GM23338 (cell line): ENCODE results near the gene RPN1. TPM values are rescaled to one million over a fixed set of nuclear protein-coding genes. Genes with fewer than 3 reads are reported as not detected.

Source experiments
- ATAC-seq: fragments of 200-7000 bp; cut with Tn5 transposase; 3 replicates; pipeline ENCODE4 v1.9.1; 2020
- DNase-seq: peaks from one replicate; pipeline ENCODE4 v3.0.0-alpha.2; 2015; ENCODE audit warnings: low spot score
- H2AFZ ChIP-seq: fragments of 200-600 bp; sonication (generic); 2 replicates; pipeline ENCODE4 v1.8.0; 2016; ENCODE audit warnings: antibody characterized with exemption, mild to moderate bottlenecking, moderate library complexity
- H3F3A ChIP-seq: fragments of 200-600 bp; sonication (generic); replicated peaks from 2 replicates; pipeline ENCODE4 v1.8.0; 2017; ENCODE audit warnings: antibody characterized with exemption, mixed run types, low read depth
- H3K27ac ChIP-seq: fragments of 200-600 bp; sonication (generic); 2 replicates; pipeline ENCODE4 v1.6.1; 2016; ENCODE audit warnings: low read depth
- H3K27me3 ChIP-seq: fragments of 200-600 bp; sonication (generic); 2 replicates; pipeline ENCODE4 v1.8.0; 2016; ENCODE audit warnings: mild to moderate bottlenecking, mixed run types, moderate library complexity; ENCODE audit not compliant: insufficient read depth
- H3K36me3 ChIP-seq: fragments of 200-600 bp; sonication (generic); 2 replicates; pipeline ENCODE4 v1.8.0; 2016; ENCODE audit warnings: mild to moderate bottlenecking; ENCODE audit not compliant: insufficient read depth
- H3K4me1 ChIP-seq: fragments of 200-600 bp; sonication (generic); 2 replicates; pipeline ENCODE4 v1.8.0; 2016; ENCODE audit warnings: mild to moderate bottlenecking, moderate library complexity; ENCODE audit not compliant: insufficient read depth
- H3K4me2 ChIP-seq: fragments of 200-600 bp; sonication (generic); 2 replicates; pipeline ENCODE4 v1.7.1; 2017; ENCODE audit warnings: mixed run types
- H3K4me3 ChIP-seq: fragments of 200-600 bp; sonication (generic); 2 replicates; pipeline ENCODE4 v1.6.1; 2016; ENCODE audit warnings: mixed run types
- H3K79me2 ChIP-seq: fragments of 200-600 bp; sonication (generic); replicated peaks from 2 replicates; pipeline ENCODE4 v1.8.0; 2017; ENCODE audit warnings: mild to moderate bottlenecking; ENCODE audit not compliant: insufficient read depth
- H3K9me2 ChIP-seq: fragments of 200-600 bp; sonication (generic); 2 replicates; pipeline ENCODE4 v1.8.0; 2017; ENCODE audit not compliant: insufficient read depth
- H4K20me1 ChIP-seq: fragments of 200-600 bp; sonication (generic); replicated peaks from 2 replicates; pipeline ENCODE4 v1.8.0; 2017; ENCODE audit warnings: mild to moderate bottlenecking; ENCODE audit not compliant: insufficient read depth
- H3K27ac Mint-ChIP-seq: 2 replicates; pipeline ENCODE4 v1.8.0; 2020; ENCODE audit warnings: inconsistent platforms, mild to moderate bottlenecking, moderate library complexity, mixed read lengths
- H3K27me3 Mint-ChIP-seq: 3 replicates; pipeline ENCODE4 v1.8.0; 2022; ENCODE audit warnings: low read depth, mild to moderate bottlenecking, moderate library complexity, mixed read lengths, inconsistent platforms; ENCODE audit not compliant: insufficient read depth, poor library complexity
- H3K36me3 Mint-ChIP-seq: 3 replicates; pipeline ENCODE4 v1.8.0; 2021; ENCODE audit warnings: low read depth, mild to moderate bottlenecking, inconsistent platforms, moderate library complexity, mixed read lengths
- H3K4me1 Mint-ChIP-seq: 3 replicates; pipeline ENCODE4 v1.8.0; 2020; ENCODE audit warnings: mild to moderate bottlenecking, inconsistent platforms, mixed read lengths
- H3K4me3 Mint-ChIP-seq: 3 replicates; pipeline ENCODE4 v1.8.0; 2021; ENCODE audit warnings: moderate library complexity, mild to moderate bottlenecking, inconsistent platforms, mixed read lengths
- H3K9me3 Mint-ChIP-seq: 3 replicates; pipeline ENCODE4 v1.8.0; 2020; ENCODE audit warnings: moderate library complexity, mild to moderate bottlenecking, inconsistent platforms, mixed read lengths
- CREB1 ChIP-seq: fragments of 250-450 bp; sonication (Bioruptor Pico); IDR thresholded peaks from 2 replicates; pipeline ENCODE4 v1.5.0; 2020; ENCODE audit warnings: low read depth, mild to moderate bottlenecking, moderate library complexity
- ETS1 ChIP-seq: IDR thresholded peaks from 2 replicates; pipeline ENCODE4 v1.6.1; 2016; ENCODE audit warnings: antibody characterized with exemption
- EZH2 ChIP-seq: fragments of 200-600 bp; sonication (generic); IDR thresholded peaks from one replicate; pipeline ENCODE4 v1.8.0; 2017; ENCODE audit warnings: antibody characterized with exemption, mild to moderate bottlenecking, low read depth; ENCODE audit not compliant: unreplicated experiment
- EZH2phosphoT487 ChIP-seq: fragments of 200-600 bp; sonication (generic); IDR thresholded peaks from one replicate; pipeline ENCODE4 v1.8.1; 2018; ENCODE audit warnings: antibody characterized with exemption; ENCODE audit not compliant: unreplicated experiment
- JUNB ChIP-seq: IDR thresholded peaks from one replicate; pipeline ENCODE4 v1.6.1; 2016; ENCODE audit warnings: antibody characterized with exemption; ENCODE audit not compliant: unreplicated experiment
- NANOG ChIP-seq: IDR thresholded peaks from 2 replicates; pipeline ENCODE4 v1.6.1; 2016; ENCODE audit warnings: antibody characterized with exemption, borderline replicate concordance
- POLR2AphosphoS5 ChIP-seq: IDR thresholded peaks from 2 replicates; pipeline ENCODE4 v1.6.1; 2016; ENCODE audit warnings: antibody characterized with exemption, low read depth
- STAT1 ChIP-seq: IDR thresholded peaks from one replicate; pipeline ENCODE4 v1.6.1; 2016; ENCODE audit warnings: antibody characterized with exemption; ENCODE audit not compliant: unreplicated experiment
- ZNF114 ChIP-seq: fragments of 250-450 bp; sonication (Bioruptor Pico); IDR thresholded peaks from 2 replicates; pipeline ENCODE4 v1.5.0; 2020; ENCODE audit warnings: mild to moderate bottlenecking, moderate library complexity
- ZNF331 ChIP-seq: fragments of 250-450 bp; sonication (Bioruptor Pico); IDR thresholded peaks from 2 replicates; pipeline ENCODE4 v1.5.0; 2020; ENCODE audit warnings: low read depth, mild to moderate bottlenecking, moderate library complexity
- polyA plus RNA-seq: library from polyadenylated mRNA; unstranded; fragments of >200 nt; fragmentation: Nextera tagmentation; extraction: Ambion mirVana; gene quantifications from 2 replicates; pipeline ENCODE4 v1.2.1, GENCODE V29; 2016
- total RNA-seq: library from RNA; depleted of rRNA; stranded (reverse); fragments of >200 nt; shearing (Covaris generic); gene quantifications from 2 replicates; pipeline ENCODE4 v1.2.3, GENCODE V29; 2014
- TF ChIP-seq, protein P1 (sequence below), 2 experiments: fragments of 200-600 bp in 1 of 2; sonication (generic) in 1 of 2; conservative IDR thresholded peaks; 2 replicates each; pipeline versions ENCODE4 v1.5.1 to v1.6.1; 2016 to 2017; ENCODE audit warnings: antibody characterized with exemption in 2 of 2, low read depth in 2 of 2, mild to moderate bottlenecking in 2 of 2, moderate library complexity in 1 of 2
- TF ChIP-seq, protein P2 (sequence below): fragments of 250-450 bp; sonication (Bioruptor Pico); IDR thresholded peaks from 2 replicates; pipeline ENCODE4 v1.5.0; 2020; ENCODE audit warnings: mild to moderate bottlenecking, moderate library complexity
- TF ChIP-seq, protein P3 (sequence below): IDR thresholded peaks from one replicate; pipeline ENCODE4 v1.6.1; 2018; ENCODE audit warnings: antibody characterized with exemption; ENCODE audit not compliant: unreplicated experiment

The RPN1 gene
- total and polyA plus RNA-seq, 2 experiments from 2014 or later = 111 to 231 TPM

DNA sequence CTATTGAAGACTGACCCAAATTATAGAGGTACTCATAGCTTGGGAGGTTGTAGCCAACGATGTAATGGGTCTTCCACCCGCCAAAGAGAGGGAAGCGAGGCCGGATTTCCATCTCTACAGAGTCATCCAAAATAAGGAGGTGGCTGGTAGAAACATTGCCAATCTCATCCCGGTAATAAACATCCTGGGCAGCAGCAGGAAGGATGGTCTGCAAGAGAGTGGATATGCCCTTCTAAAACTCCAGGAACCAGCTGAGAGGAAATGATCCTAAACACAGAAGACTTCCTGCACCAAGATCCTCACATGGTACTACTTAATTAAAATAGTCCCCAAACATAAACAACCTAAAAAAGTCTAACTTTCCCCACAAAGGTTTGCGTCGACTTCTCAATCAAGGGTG is 20.7 kb downstream of the RPN1 start:
- H3K27ac Mint-ChIP-seq = no peak overlapping the region
- ATAC-seq (no peak), DNase-seq (no peak)
- no peak for TF ChIP-seq ZNF331 (CRISPR knock-in tag)
- TF ChIP-seq, protein P1, sequence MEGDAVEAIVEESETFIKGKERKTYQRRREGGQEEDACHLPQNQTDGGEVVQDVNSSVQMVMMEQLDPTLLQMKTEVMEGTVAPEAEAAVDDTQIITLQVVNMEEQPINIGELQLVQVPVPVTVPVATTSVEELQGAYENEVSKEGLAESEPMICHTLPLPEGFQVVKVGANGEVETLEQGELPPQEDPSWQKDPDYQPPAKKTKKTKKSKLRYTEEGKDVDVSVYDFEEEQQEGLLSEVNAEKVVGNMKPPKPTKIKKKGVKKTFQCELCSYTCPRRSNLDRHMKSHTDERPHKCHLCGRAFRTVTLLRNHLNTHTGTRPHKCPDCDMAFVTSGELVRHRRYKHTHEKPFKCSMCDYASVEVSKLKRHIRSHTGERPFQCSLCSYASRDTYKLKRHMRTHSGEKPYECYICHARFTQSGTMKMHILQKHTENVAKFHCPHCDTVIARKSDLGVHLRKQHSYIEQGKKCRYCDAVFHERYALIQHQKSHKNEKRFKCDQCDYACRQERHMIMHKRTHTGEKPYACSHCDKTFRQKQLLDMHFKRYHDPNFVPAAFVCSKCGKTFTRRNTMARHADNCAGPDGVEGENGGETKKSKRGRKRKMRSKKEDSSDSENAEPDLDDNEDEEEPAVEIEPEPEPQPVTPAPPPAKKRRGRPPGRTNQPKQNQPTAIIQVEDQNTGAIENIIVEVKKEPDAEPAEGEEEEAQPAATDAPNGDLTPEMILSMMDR (conservative IDR thresholded peaks at IDR 0.05; ENCODE audit: low read depth in 2 of 2) = no peak
- no peak for TF ChIP-seq STAT1
- no peak for TF ChIP-seq EZH2phosphoT487
- no peak for TF ChIP-seq ETS1
- no peak for TF ChIP-seq ZNF114 (CRISPR knock-in tag)
- TF ChIP-seq JUNB = no peak
- no peak for TF ChIP-seq CREB1 (CRISPR knock-in tag)
- TF ChIP-seq, protein P2, sequence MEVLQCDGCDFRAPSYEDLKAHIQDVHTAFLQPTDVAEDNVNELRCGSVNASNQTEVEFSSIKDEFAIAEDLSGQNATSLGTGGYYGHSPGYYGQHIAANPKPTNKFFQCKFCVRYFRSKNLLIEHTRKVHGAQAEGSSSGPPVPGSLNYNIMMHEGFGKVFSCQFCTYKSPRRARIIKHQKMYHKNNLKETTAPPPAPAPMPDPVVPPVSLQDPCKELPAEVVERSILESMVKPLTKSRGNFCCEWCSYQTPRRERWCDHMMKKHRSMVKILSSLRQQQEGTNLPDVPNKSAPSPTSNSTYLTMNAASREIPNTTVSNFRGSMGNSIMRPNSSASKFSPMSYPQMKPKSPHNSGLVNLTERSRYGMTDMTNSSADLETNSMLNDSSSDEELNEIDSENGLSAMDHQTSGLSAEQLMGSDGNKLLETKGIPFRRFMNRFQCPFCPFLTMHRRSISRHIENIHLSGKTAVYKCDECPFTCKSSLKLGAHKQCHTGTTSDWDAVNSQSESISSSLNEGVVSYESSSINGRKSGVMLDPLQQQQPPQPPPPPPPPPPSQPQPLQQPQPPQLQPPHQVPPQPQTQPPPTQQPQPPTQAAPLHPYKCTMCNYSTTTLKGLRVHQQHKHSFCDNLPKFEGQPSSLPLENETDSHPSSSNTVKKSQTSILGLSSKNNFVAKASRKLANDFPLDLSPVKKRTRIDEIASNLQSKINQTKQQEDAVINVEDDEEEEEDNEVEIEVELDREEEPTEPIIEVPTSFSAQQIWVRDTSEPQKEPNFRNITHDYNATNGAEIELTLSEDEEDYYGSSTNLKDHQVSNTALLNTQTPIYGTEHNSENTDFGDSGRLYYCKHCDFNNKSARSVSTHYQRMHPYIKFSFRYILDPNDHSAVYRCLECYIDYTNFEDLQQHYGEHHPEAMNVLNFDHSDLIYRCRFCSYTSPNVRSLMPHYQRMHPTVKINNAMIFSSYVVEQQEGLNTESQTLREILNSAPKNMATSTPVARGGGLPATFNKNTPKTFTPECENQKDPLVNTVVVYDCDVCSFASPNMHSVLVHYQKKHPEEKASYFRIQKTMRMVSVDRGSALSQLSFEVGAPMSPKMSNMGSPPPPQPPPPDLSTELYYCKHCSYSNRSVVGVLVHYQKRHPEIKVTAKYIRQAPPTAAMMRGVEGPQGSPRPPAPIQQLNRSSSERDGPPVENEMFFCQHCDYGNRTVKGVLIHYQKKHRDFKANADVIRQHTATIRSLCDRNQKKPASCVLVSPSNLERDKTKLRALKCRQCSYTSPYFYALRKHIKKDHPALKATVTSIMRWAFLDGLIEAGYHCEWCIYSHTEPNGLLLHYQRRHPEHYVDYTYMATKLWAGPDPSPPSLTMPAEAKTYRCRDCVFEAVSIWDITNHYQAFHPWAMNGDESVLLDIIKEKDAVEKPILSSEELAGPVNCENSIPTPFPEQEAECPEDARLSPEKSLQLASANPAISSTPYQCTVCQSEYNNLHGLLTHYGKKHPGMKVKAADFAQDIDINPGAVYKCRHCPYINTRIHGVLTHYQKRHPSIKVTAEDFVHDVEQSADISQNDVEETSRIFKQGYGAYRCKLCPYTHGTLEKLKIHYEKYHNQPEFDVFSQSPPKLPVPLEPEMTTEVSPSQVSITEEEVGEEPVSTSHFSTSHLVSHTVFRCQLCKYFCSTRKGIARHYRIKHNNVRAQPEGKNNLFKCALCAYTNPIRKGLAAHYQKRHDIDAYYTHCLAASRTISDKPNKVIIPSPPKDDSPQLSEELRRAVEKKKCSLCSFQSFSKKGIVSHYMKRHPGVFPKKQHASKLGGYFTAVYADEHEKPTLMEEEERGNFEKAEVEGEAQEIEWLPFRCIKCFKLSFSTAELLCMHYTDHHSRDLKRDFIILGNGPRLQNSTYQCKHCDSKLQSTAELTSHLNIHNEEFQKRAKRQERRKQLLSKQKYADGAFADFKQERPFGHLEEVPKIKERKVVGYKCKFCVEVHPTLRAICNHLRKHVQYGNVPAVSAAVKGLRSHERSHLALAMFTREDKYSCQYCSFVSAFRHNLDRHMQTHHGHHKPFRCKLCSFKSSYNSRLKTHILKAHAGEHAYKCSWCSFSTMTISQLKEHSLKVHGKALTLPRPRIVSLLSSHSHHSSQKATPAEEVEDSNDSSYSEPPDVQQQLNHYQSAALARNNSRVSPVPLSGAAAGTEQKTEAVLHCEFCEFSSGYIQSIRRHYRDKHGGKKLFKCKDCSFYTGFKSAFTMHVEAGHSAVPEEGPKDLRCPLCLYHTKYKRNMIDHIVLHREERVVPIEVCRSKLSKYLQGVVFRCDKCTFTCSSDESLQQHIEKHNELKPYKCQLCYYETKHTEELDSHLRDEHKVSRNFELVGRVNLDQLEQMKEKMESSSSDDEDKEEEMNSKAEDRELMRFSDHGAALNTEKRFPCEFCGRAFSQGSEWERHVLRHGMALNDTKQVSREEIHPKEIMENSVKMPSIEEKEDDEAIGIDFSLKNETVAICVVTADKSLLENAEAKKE (CRISPR knock-in tag) = no peak
- TF ChIP-seq POLR2AphosphoS5 = no peak
- no peak for TF ChIP-seq EZH2
- TF ChIP-seq NANOG = no peak
- TF ChIP-seq, protein P3, sequence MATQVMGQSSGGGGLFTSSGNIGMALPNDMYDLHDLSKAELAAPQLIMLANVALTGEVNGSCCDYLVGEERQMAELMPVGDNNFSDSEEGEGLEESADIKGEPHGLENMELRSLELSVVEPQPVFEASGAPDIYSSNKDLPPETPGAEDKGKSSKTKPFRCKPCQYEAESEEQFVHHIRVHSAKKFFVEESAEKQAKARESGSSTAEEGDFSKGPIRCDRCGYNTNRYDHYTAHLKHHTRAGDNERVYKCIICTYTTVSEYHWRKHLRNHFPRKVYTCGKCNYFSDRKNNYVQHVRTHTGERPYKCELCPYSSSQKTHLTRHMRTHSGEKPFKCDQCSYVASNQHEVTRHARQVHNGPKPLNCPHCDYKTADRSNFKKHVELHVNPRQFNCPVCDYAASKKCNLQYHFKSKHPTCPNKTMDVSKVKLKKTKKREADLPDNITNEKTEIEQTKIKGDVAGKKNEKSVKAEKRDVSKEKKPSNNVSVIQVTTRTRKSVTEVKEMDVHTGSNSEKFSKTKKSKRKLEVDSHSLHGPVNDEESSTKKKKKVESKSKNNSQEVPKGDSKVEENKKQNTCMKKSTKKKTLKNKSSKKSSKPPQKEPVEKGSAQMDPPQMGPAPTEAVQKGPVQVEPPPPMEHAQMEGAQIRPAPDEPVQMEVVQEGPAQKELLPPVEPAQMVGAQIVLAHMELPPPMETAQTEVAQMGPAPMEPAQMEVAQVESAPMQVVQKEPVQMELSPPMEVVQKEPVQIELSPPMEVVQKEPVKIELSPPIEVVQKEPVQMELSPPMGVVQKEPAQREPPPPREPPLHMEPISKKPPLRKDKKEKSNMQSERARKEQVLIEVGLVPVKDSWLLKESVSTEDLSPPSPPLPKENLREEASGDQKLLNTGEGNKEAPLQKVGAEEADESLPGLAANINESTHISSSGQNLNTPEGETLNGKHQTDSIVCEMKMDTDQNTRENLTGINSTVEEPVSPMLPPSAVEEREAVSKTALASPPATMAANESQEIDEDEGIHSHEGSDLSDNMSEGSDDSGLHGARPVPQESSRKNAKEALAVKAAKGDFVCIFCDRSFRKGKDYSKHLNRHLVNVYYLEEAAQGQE = no peak
- Histone ChIP-seq H3K79me2 (peaks cover 39% of the 10 kb centered on the region), H3K4me3 (no peak overlapping the region), H3K27me3 (no peaks in the 10 kb centered on the region), H4K20me1 (peaks cover 20% of the 10 kb centered on the region), H3K27ac (no peak overlapping the region), H2AFZ (no peak overlapping the region), H3K4me2 (no peak overlapping the region), H3K4me1 (no peaks in the 10 kb centered on the region), H3F3A (no peaks in the 10 kb centered on the region; the same call in 1 of the 2 replicates), H3K36me3 (peaks cover 49% of the 10 kb centered on the region), H3K9me2 (no peaks in the 10 kb centered on the region)
- peaks cover 2% of the 10 kb centered on the region for H3K27me3 Mint-ChIP-seq
- H3K36me3 Mint-ChIP-seq = peaks cover 65% of the 10 kb centered on the region
- no peaks in the 10 kb centered on the region for H3K9me3 Mint-ChIP-seq
- no peaks in the 10 kb centered on the region for H3K4me1 Mint-ChIP-seq
- no peak overlapping the region for H3K4me3 Mint-ChIP-seq
